HL-60 (cell line): ENCODE data around the gene TBC1D1.

Experiments
- DNase-seq, 2 experiments: peaks; one replicate each; pipeline ENCODE4 v3.0.0-alpha.2; 2010 to 2020; ENCODE audit warnings: low read depth in 1 of 2, low spot score in 1 of 2
- H3K27ac ChIP-seq: fragments of 250-450 bp; sonication (Bioruptor Pico); replicated peaks from 2 replicates; pipeline ENCODE4 v1.5.1; 2020; ENCODE audit warnings: mild to moderate bottlenecking, moderate library complexity
- H3K27me3 ChIP-seq: fragments of 250-450 bp; sonication (Bioruptor Pico); 2 replicates; pipeline ENCODE4 v1.5.1; 2021; ENCODE audit warnings: mild to moderate bottlenecking, moderate library complexity; ENCODE audit not compliant: insufficient read depth, poor library complexity, severe bottlenecking
- H3K4me3 ChIP-seq: replicated peaks from 2 replicates; pipeline ENCODE4 v1.5.1; 2011; ENCODE audit warnings: mild to moderate bottlenecking, control low read depth, low read length; ENCODE audit not compliant: insufficient read depth
- CTCF ChIP-seq: IDR thresholded peaks from one replicate; pipeline ENCODE4 v1.5.1; 2011; ENCODE audit warnings: low read length, control low read depth, inconsistent platforms; ENCODE audit not compliant: insufficient read depth
- GABPA ChIP-seq: IDR thresholded peaks from 2 replicates; pipeline ENCODE4 v1.6.1; 2012; ENCODE audit warnings: low read depth
- POLR2AphosphoS5 ChIP-seq: IDR thresholded peaks from 2 replicates; pipeline ENCODE4 v1.6.1; 2012; ENCODE audit warnings: low read depth
- REST ChIP-seq: IDR thresholded peaks from 2 replicates; pipeline ENCODE4 v1.6.1; 2012; ENCODE audit warnings: low read depth; ENCODE audit not compliant: insufficient replicate concordance
- SPI1 ChIP-seq: IDR thresholded peaks from 2 replicates; pipeline ENCODE4 v1.6.1; 2012; ENCODE audit warnings: low read depth, mild to moderate bottlenecking, borderline replicate concordance

The TBC1D1 gene

GRCh38 chr4:37981844-37982720 is 91.2 kb downstream of the TBC1D1 start:
- DNase-seq: no peak
- Histone ChIP-seq H3K27me3 (no peaks in the 10 kb centered on the region), H3K27ac (no peak overlapping the region), H3K4me3 (no peak overlapping the region)
- TF ChIP-seq SPI1 (no peak), CTCF (no peak), GABPA (no peak), REST (no peak), POLR2AphosphoS5 (no peak)

GRCh38 chr4:37982736-37983135 is 91.9 kb downstream of the TBC1D1 start:
- Histone ChIP-seq H3K27me3 (no peaks in the 10 kb centered on the region), H3K27ac (no peak overlapping the region), H3K4me3 (no peak overlapping the region)
- no peak for DNase-seq
- TF ChIP-seq SPI1: no peak
- no peak for TF ChIP-seq GABPA
- TF ChIP-seq POLR2AphosphoS5: no peak
- no peak for TF ChIP-seq CTCF
- TF ChIP-seq REST: no peak

GRCh38 chr4:37983951-37984350 is 93.1 kb downstream of the TBC1D1 start:
- Histone ChIP-seq H3K27me3 (no peaks in the 10 kb centered on the region), H3K4me3 (no peak overlapping the region), H3K27ac (no peak overlapping the region)
- TF ChIP-seq GABPA (no peak), REST (no peak), CTCF (no peak), POLR2AphosphoS5 (no peak), SPI1 (no peak)
- no peak for DNase-seq
